ENCODE measurements around the gene GPATCH1.

GRCh38 chr19:33085570-33086128 is 4.7 kb downstream of the GPATCH1 start:
- TF ChIP-seq POLR2AphosphoS5 (IDR thresholded peaks at IDR 0.05; ENCODE audit: borderline replicate concordance, low read depth, low read length) (no peak), EZH2 (IDR thresholded peaks at IDR 0.05) (no peak), FOXP2 (optimal IDR thresholded peaks at IDR 0.05; ENCODE audit: control extremely low read depth, extremely low read length, insufficient read depth) (no peak)
